Stomach (tissue), 9 donors: ENCODE data around the gene PIAS2. TPM values are rescaled to one million over a fixed set of nuclear protein-coding genes. Genes with fewer than 3 reads are reported as not detected.
"Not testable (repeated sequence)": the region's sequence is repeated elsewhere in the genome, so short reads cannot be mapped to it uniquely, and the experiment has no call there.

Experiments used
- DNase-seq, 2 donors: peaks; one replicate each; pipeline versions ENCODE4 v3.0.0 to v3.0.0-alpha.2; 2013 to 2019
- H3K27ac ChIP-seq, 5 donors: fragments of 200-600 bp in 4 of 5; sonication (generic) in 4 of 5; one replicate each; pipeline ENCODE4 v1.5.1; 2013 to 2019; ENCODE audit warnings: mild to moderate bottlenecking in 1 of 5, moderate library complexity in 1 of 5
- H3K27me3 ChIP-seq, 3 donors: fragments of 200-600 bp; sonication (generic); one replicate each; pipeline ENCODE4 v1.5.1; 2017 to 2019; ENCODE audit warnings: mixed run types in 1 of 3
- H3K36me3 ChIP-seq, 4 donors: fragments of 200-600 bp; sonication (generic); 1 replicate in 3 of 4; 2 replicates in 1 of 4; pipeline ENCODE4 v1.5.1; 2016 to 2019
- H3K4me1 ChIP-seq, 4 donors: fragments of 200-600 bp; sonication (generic); one replicate each; pipeline ENCODE4 v1.5.1; 2016 to 2019
- H3K4me3 ChIP-seq, 4 donors: fragments of 200-600 bp; sonication (generic) in 3 of 4; one replicate each; pipeline ENCODE4 v1.5.1; 2016 to 2019; ENCODE audit warnings: mild to moderate bottlenecking in 1 of 4
- H3K9me3 ChIP-seq, 4 donors: fragments of 200-600 bp; sonication (generic); one replicate each; pipeline ENCODE4 v1.5.1; 2016 to 2019
- EP300 ChIP-seq: sonication (generic); formaldehyde crosslinking; IDR thresholded peaks from one replicate; pipeline ENCODE4 v1.6.1; 2017; ENCODE audit warnings: antibody characterized with exemption
- POLR2A ChIP-seq, 4 donors: fragments of 450-650 bp; IDR thresholded peaks; one replicate each; pipeline ENCODE4 v1.6.1; 2016; ENCODE audit warnings: antibody characterized with exemption in 4 of 4, control low read depth in 2 of 4, mild to moderate bottlenecking in 1 of 4, moderate library complexity in 1 of 4
- POLR2AphosphoS5 ChIP-seq, 3 donors: sonication (generic); formaldehyde crosslinking; IDR thresholded peaks; one replicate each; pipeline ENCODE4 v1.6.1; 2016; ENCODE audit warnings: antibody characterized with exemption in 3 of 3
- WGBS, 5 donors: extraction: QIAGEN DNeasy Blood & Tissue Kit in 3 of 5; methylation state at CpG; one replicate each; pipeline versions ENCODE4 v1.1.5 to v1.1.7; 2013 to 2018; 5-methylcytosine and 5-hydroxymethylcytosine counted together
- intact Hi-C: fragments of 100-400 bp; cut with DNase I; formaldehyde crosslinking; loops from one replicate; pipeline ENCODE4 v1.15.1; 2023; ENCODE audit warnings: low total_unique reads
- polyA plus RNA-seq, 3 donors: library from polyadenylated mRNA; stranded (reverse); fragments of 200-250 nt; gene quantifications; one replicate each; pipeline ENCODE4 v1.2.3, GENCODE V29; 2013
- total RNA-seq, 5 donors: library from RNA; depleted of rRNA; stranded (reverse); fragments of >200 nt; gene quantifications; one replicate each; pipeline versions ENCODE4 v1.1.0 to v1.2.3, GENCODE V29; 2014 to 2016
- TF ChIP-seq, protein P1 (sequence below), 7 experiments: fragments of 450-650 bp in 4 of 7; fragments of 200-600 bp in 3 of 7; sonication (generic) in 3 of 7; IDR thresholded peaks; one replicate each; pipeline ENCODE4 v1.5.1; 2016 to 2019; ENCODE audit warnings: antibody characterized with exemption in 7 of 7, control low read depth in 2 of 7, mild to moderate bottlenecking in 1 of 7
- donor health status: healthy with polysubstance abuse.
- donor health status: Bipolar disorder and iron deficiency.
- donor health status: healthy.

PIAS2 gene
- total and polyA plus RNA-seq, 8 donors: 3.4 to 83.4 (median 31.4) TPM

DNA sequence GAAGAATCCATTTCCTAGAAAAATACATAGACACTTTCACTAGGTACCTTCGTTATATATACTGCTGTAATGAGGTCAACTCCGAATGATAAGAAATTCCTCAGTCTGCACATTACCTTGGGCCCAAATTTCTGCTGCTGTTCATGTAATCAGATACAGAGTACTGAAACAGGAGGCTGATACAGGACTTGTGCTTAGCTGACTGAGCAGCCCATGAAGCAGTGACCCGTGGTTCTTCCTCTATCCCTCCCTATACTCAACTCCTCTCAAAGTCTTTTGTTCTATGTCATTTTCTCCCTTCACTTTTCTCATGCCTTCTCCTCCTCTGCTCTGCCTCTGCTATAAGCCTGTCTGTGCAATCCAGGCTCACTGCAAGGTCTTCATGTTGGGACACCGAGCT, 102.9 kb downstream of the PIAS2 start:
- no peak overlapping the region for H3K27ac ChIP-seq
- 87 to 92% (median 88%) methylated on average over 4 of the region's 4 CpGs for WGBS, 5 donors
- H3K4me3 ChIP-seq: no peak overlapping the region
- no peaks in the 10 kb centered on the region for H3K9me3 ChIP-seq
- DNase-seq: no peak
- no peak for TF ChIP-seq EP300
- no peak for TF ChIP-seq POLR2AphosphoS5 (IDR thresholded peaks at IDR 0.05)
- TF ChIP-seq POLR2A (IDR thresholded peaks at IDR 0.05): no peak
- TF ChIP-seq, protein P1, sequence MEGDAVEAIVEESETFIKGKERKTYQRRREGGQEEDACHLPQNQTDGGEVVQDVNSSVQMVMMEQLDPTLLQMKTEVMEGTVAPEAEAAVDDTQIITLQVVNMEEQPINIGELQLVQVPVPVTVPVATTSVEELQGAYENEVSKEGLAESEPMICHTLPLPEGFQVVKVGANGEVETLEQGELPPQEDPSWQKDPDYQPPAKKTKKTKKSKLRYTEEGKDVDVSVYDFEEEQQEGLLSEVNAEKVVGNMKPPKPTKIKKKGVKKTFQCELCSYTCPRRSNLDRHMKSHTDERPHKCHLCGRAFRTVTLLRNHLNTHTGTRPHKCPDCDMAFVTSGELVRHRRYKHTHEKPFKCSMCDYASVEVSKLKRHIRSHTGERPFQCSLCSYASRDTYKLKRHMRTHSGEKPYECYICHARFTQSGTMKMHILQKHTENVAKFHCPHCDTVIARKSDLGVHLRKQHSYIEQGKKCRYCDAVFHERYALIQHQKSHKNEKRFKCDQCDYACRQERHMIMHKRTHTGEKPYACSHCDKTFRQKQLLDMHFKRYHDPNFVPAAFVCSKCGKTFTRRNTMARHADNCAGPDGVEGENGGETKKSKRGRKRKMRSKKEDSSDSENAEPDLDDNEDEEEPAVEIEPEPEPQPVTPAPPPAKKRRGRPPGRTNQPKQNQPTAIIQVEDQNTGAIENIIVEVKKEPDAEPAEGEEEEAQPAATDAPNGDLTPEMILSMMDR (IDR thresholded peaks at IDR 0.05): no peak
- no peaks in the 10 kb centered on the region for H3K27me3 ChIP-seq
- intact Hi-C loops: no loop called here
- peaks cover 0 to 4% (median 0%) of the 10 kb centered on the region in 4 donors for H3K4me1 ChIP-seq
- H3K36me3 ChIP-seq: peaks cover 0 to 12% (median 0%) of the 10 kb centered on the region in 4 donors

DNA sequence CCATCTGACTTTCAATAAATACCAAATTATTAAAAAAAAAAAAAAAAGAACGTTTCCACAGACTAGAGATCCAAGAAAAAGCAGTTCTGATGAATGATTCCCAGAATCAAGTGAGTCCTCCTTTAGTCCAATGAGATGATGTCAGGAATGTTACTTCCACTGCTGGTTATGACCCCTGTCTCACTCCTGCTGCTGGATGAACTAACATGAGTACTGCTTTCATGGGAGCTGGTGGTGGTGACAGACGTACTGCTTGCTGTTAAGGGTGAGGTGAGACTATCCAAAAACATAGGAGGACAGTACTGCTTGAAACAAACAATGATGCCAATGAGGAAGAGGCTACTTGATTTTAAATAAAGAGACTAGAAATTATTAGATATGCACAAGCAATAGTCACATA, 105.0 kb downstream of the PIAS2 start:
- no peak overlapping the region for H3K27ac ChIP-seq
- no peak overlapping the region for H3K4me3 ChIP-seq
- peaks cover 0 to 13% (median 0%) of the 10 kb centered on the region in 4 donors for H3K36me3 ChIP-seq
- no peaks in the 10 kb centered on the region for H3K27me3 ChIP-seq
- 73 to 94% (median 81%) methylated on average over 2 of the region's 2 CpGs for WGBS, 5 donors
- peaks cover 0 to 4% (median 0%) of the 10 kb centered on the region in 4 donors for H3K4me1 ChIP-seq
- TF ChIP-seq, protein P1 (IDR thresholded peaks at IDR 0.05): no peak
- TF ChIP-seq POLR2A (IDR thresholded peaks at IDR 0.05) (no peak), POLR2AphosphoS5 (IDR thresholded peaks at IDR 0.05) (no peak), EP300 (no peak)
- H3K9me3 ChIP-seq: no peaks in the 10 kb centered on the region
- DNase-seq: no peak
- intact Hi-C loops: no loop called here

DNA sequence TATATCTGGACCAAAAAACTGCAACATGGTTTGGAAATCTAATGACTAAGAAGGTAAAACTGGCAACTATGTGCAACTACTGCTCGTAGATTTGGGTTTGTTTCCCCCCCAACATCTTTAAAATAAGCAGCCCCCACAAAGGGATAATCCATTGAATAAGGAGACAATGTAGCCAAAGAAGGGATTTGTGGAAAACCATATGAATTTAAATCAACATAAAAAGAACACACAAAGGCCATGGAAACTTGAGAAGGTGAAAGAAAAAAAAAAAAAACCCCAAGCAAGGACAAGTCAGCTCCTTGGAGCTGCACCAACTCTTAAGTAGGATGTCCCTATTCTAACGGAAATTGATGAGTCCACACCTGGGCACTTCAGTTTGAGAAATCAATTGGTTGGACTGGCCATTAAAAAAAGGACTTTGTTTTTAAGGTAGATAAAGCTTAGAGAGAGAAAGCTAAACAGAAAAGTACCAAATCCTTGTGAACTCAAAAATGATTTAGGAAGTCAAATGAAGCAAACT, 106.8 kb downstream of the PIAS2 start:
- Histone ChIP-seq H3K4me3 (no peak overlapping the region), H3K4me1 (peaks cover 0 to 4% (median 0%) of the 10 kb centered on the region in 4 donors), H3K9me3 (no peaks in the 10 kb centered on the region), H3K27me3 (no peaks in the 10 kb centered on the region), H3K27ac (no peak overlapping the region), H3K36me3 (peaks cover 0 to 11% (median 0%) of the 10 kb centered on the region in 4 donors)
- TF ChIP-seq, protein P1 (IDR thresholded peaks at IDR 0.05): no peak
- TF ChIP-seq POLR2AphosphoS5 (IDR thresholded peaks at IDR 0.05) (no peak), POLR2A (IDR thresholded peaks at IDR 0.05) (no peak), EP300 (no peak)
- intact Hi-C loops: no loop called here
- 85 to 93% (median 89%) methylated on average over 2 of the region's 2 CpGs for WGBS, 5 donors
- no peak for DNase-seq

DNA sequence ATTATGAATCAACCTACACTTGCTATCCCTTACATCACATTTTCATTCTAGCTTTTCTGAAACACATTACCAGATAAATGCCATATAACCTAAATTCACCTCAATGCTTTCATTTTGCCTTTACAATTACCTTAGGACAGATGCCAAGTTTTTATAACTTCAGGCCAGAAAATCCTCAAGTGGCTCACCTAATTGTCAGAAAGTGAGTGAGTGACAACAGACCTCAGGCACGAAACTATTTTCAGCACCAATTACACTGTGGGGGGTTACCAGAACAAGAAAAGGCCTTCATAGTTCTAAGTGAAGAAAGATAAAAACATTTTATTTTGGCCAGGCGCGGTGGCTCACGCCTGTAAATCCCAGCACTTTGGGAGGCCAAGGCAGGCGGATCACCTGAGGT, 108.2 kb downstream of the PIAS2 start:
- TF ChIP-seq, protein P1 (IDR thresholded peaks at IDR 0.05): no peak
- TF ChIP-seq EP300 (no peak), POLR2A (IDR thresholded peaks at IDR 0.05) (no peak), POLR2AphosphoS5 (IDR thresholded peaks at IDR 0.05) (no peak)
- peaks cover 0 to 6% (median 0%) of the 10 kb centered on the region in 4 donors for H3K36me3 ChIP-seq
- intact Hi-C loops: no loop called here
- no peak overlapping the region for H3K4me3 ChIP-seq
- H3K4me1 ChIP-seq: peaks cover 0 to 4% (median 0%) of the 10 kb centered on the region in 4 donors
- no peaks in the 10 kb centered on the region for H3K27me3 ChIP-seq
- no peak overlapping the region for H3K27ac ChIP-seq
- 96 to 99% (median 97%) methylated on average over 5 of the region's 5 CpGs for WGBS, 5 donors
- no peak for DNase-seq
- no peaks in the 10 kb centered on the region for H3K9me3 ChIP-seq

DNA sequence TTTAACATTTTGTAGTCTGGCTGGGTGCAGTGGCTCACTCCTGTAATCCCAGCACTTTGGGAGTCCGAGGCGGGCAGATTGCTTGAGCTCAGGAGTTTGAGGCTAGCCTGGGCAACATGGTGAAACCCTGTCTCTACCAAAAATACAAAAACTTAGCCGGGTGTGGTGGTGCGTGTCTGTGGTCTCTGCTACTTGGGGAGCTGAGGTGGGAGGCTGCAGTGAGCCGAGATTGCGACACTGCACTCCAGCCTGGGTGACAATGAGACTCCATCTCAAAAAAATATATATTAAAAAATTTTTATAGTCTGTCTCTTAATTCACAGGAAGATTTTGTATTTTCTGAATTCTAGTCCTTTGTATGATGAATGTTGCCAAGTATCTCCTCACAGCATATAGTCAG, 121.4 kb downstream of the PIAS2 start:
- H3K27me3 ChIP-seq, intact Hi-C loops, H3K4me1 ChIP-seq: not testable (repeated sequence)

More for the DNA sequence above, 121.4 kb downstream of the PIAS2 start:
- not testable (repeated sequence) for DNase-seq, H3K9me3 ChIP-seq, H3K27ac ChIP-seq, H3K36me3 ChIP-seq, H3K4me3 ChIP-seq
- 88 to 96% (median 95%) methylated on average over 6 of the region's 6 CpGs for WGBS, 5 donors
